Ecto neural progenitor cell (in vitro differentiated cells): ENCODE data around the gene RGS3.

Source experiments
- DNase-seq: peaks from one replicate; pipeline ENCODE4 v3.0.0-alpha.2; 2018; ENCODE audit warnings: low spot score

The RGS3 gene

DNA sequence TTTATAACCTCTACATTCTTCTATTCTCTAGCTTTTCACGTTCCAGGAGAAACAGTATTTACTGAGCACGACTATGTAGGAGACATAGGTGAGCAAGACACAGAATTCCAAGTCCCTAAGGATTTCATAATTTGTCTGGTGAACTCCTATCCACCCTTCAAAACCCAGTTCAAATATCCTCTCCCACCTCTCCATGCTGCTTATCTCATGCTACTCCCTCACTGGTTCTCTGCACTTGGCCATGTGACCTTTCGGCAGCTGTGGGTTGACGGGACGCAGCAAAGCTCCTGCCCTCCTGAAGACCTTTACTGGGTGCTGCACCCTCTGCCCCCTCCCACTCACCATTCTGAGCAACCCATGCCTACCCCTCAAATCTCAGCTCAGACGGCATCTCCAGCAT, 173.2 kb downstream of the RGS3 start:
- peak; percentile 21 for DNase-seq

GRCh38 chr9:113638490-113638889, 175.0 kb downstream of the RGS3 start:
- DNase-seq, result no peak

- no peak for DNase-seq
Measured at GRCh38 chr9:113638897-113639296, 175.4 kb downstream of the RGS3 start.

DNA sequence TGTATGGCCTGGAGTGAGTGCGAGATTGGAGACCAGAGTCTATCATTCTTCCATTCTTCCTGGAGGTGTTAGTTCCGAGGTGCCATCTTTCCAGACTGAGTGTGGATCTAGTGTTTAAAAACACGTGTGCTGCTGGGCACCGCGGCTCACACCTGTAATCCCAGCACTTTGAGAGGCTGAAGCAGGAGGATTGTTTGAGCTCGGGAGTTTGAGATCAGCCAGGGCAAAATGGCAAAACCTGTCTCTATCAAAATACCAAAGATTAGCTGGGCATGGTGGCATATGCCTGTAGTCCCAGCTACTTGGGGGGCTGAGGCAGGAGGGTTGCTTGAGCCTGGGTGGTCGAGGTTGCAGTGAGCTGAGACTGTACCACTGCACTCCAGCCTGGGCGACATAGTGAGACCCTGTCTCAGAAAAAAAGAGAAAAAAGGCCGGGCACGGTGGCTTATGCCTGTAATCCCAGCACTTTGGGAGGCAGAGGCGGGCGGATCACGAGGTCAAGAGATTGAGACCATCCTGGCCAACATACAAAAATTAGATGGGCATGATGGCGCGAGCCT, 176.0 kb downstream of the RGS3 start:
- DNase-seq, result peak; percentile 25

DNA sequence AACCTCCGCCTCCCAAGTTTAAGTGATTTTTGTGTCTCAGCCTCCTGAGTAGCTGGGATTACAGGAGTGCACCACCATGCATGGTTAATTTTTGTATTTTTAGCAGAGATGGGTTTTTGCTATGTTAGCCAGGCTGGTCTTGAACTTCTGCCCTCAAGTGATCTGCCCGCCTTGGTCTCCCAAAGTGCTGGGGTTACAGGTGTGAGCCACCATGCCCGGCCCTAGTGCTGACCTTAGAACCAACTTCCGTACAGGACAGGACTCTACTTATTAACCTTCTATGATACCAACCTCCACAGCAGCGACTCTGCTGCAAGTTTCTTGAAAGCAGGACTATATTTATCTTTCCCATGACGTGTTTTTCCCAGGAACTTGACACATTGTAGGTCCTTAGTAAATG, 176.9 kb downstream of the RGS3 start:
- peak; percentile 12 for DNase-seq

DNA sequence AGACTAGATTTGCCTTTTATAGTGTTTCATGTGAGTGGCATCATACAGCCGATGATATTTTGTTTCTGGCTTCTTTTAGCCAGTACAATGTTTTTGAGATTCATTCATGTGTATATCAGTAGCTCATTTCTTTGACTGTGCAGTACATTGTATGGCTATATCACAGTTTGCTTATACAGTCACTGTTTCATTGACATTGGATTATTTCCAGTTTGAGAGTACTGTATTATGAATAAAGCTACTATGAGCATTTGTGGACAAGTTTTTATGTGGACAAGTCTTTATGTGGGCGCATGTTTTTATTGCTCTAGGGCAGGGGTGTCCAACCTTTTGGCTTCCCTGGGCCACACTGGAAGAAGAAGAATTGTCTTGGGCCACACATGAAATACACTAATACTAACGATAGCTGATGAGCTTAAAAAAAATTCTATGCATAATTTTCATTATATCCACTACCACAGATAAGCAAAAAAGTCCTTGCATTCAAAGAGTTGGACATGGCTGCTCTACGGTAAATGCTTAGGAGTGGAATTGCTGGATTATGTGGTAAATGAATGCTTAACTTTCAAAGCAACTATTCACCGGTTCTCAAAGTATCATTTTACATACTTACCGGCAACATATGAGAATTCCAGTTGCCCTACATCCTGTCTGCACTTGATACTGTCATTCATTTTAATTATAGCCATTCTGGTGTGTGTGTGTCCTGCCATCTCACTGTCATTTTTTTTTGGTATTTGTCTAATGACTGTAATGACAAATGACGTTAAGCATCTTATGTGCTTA, 177.8 kb downstream of the RGS3 start:
- no peak for DNase-seq

DNA sequence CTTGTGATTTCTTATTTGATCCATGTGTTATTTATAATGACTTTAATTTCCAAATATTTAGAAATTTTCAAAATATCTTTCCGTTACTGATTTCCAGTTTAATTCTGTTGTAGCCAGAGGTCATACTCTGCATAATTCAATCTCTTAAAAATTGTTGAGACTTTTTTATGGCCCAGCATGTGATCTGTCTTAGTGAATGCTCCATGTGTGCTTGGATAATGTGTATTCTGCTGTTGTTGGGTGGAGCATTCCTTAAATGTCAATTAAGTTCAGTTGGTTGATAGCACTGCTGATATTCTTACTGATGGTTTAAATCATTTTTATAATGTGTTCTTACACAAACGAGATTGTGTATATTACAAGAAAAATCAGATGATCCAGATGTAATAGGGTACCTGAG, 180.8 kb downstream of the RGS3 start:
- no peak for DNase-seq

GRCh38 chr9:113645227-113645977, 181.9 kb downstream of the RGS3 start:
- peak; percentile 42 for DNase-seq

DNA sequence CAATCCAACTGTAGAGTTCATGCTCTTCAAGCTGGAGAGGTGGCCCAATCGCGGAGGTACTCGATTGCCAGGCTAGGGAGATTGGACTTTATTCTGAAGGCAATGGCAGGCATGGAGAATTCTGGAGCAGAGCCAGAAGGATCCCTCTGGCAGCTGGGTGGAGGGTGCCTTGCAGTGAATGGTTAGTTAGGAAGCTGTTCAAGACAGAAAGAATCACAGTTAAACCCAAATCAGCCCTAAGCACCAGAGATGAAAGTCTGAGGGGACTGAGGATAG, 182.4 kb downstream of the RGS3 start:
- peak; percentile 23 for DNase-seq

DNA sequence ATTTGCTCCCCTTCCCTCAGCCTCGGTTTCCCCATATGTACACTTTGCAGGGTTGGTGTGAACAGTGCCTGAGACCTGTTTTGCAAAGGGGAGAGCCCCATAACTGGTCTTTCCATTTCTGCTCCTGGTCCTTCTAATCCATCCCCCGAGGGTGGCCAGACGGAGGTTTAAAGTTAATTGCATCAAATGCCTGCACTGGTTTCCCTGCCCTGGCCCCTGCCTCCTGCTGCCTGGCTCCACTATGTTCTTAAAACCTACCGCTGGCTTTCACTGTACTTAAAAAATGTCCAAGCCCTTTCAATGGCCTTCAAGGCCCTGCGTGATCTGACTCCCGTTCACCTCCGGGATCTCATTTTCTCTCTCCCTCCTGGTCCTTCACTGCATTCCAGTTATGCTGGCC, 183.0 kb downstream of the RGS3 start:
- DNase-seq, result peak; percentile 32
